Choroid plexus epithelial cell (primary cell): ENCODE data around the gene CPE.

Experiments
- DNase-seq: peaks from one replicate; pipeline ENCODE4 v3.0.0-alpha.2; 2010; ENCODE audit warnings: low read depth
- H3K4me3 ChIP-seq: 2 replicates; pipeline ENCODE4 v1.5.1; 2011; ENCODE audit warnings: low read depth, mild to moderate bottlenecking, control low read depth, low read length, moderate library complexity
- CTCF ChIP-seq: conservative IDR thresholded peaks from 2 replicates; pipeline ENCODE4 v1.5.1; 2011; ENCODE audit warnings: low read depth, mild to moderate bottlenecking, control low read depth, inconsistent platforms, low read length, moderate library complexity

The CPE gene

GRCh38 chr4:165378745-165379677 is at the start of gene CPE:
Gene CPE (plus strand): TSS chr4:165379008. CDS start chr4:165379222, 214 bp downstream.
- peak; percentile 61 for TF ChIP-seq CTCF
- DNase-seq: peak; percentile 80
- peak within 1 kb of the TSS; percentile 68 for H3K4me3 ChIP-seq

- no peak for DNase-seq
- no peak for TF ChIP-seq CTCF
- H3K4me3 ChIP-seq: peak overlapping the region; percentile 40
Measured at GRCh38 chr4:165330071-165330470, 48.7 kb upstream of the CPE start.

- no peak for TF ChIP-seq CTCF
- no peak for DNase-seq
- no peak overlapping the region for H3K4me3 ChIP-seq
Measured at GRCh38 chr4:165330666-165331065, 48.1 kb upstream of the CPE start.

DNA sequence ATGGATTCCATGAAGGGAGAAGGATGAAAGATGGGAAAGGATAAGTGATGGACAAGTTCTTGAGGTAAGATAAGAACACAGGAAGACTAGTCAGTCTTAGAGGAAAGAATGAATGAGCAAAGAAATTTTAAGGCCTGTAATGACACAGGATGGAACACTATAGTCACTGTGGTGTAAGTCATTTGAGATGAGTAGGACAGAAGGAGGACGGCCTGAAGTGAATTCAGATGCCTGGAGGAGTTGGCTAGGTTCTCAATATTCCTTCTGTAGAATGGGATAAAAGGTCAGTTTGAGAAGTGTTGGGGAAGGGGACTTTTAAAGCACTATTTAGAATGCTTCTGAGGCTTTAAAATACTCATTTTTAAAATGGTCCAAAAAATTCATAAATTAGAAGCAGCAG is 47.4 kb upstream of the CPE start:
- TF ChIP-seq CTCF: no peak
- H3K4me3 ChIP-seq: no peak overlapping the region
- no peak for DNase-seq

DNA sequence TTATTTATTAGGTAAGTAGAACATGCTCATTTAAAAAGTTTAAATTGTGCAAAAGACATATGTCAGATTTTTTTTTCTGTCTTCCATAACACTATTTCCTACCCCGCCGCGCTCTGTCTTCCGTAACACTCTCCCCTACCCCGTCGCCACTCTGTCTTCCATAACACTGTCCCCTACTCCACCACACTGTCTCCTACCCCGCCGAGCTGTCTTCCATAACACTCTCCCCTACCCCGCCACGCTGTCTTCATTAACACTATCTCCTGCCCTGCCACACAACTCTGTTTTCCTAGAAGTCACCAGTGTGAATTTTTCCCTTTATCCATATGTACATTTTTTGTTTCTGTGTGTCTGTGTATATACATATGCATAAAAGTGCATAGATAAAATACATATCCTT is 47.0 kb upstream of the CPE start:
- no peak for DNase-seq
- no peak for TF ChIP-seq CTCF
- peak overlapping the region; percentile 33 for H3K4me3 ChIP-seq

- no peak overlapping the region for H3K4me3 ChIP-seq
- no peak for TF ChIP-seq CTCF
- no peak for DNase-seq
Measured at GRCh38 chr4:165332502-165332901, 46.3 kb upstream of the CPE start.

- no peak for DNase-seq
- no peak overlapping the region for H3K4me3 ChIP-seq
- TF ChIP-seq CTCF: no peak
Measured at GRCh38 chr4:165335163-165335703, 43.6 kb upstream of the CPE start.
